GM19193 (cell line): Measurements from ENCODE around the gene DNAJA4.

ENCODE experiments used
- POLR2A ChIP-seq: IDR thresholded peaks from 4 replicates; pipeline ENCODE4 v1.6.1; 2011; ENCODE audit not compliant: insufficient read depth, insufficient read length; ENCODE audit errors: extremely low read depth

The DNAJA4 gene

DNA sequence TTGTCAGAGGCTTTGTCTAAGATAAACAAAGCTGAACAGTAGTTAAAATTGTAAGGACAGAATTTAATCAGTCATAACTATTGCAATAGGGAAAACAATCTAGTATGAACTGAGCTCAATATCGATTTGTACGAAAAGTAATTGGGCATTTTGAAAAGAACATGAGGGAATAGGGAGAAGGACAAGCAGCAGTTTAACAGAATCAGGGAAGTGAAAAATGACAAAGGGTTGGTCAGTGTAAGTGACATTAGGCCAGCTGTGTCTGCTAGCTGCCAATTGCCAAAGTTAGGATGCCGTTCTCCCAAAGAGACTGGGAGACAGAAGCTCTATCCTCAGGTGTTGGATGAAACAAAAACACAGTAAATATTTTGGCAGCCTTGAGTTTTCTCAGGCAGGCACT lies 3.3 kb upstream of the DNAJA4 start:
- TF ChIP-seq POLR2A = no peak

DNA sequence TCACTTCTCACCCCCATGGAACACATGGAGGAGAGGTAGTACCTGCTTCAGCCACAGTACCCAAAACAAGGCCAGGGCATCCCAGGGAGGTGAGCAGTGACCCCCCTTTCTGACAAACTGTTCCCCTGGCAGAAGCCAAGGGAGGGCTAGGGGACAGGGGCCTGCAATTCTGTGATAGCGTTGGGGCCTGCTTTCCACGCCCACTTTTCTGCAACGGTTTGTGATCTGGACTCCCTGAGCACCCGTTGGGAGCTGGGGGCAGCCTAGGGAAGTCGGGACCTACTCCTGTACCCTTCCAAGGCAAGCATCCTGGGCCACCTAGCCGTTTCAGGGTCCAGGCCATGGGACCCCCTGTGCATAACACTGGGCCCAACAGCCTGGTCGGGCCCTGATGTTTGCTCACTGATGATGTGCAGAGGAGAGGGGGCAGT lies 996 bp upstream of the DNAJA4 start:
- no peak for TF ChIP-seq POLR2A

DNA sequence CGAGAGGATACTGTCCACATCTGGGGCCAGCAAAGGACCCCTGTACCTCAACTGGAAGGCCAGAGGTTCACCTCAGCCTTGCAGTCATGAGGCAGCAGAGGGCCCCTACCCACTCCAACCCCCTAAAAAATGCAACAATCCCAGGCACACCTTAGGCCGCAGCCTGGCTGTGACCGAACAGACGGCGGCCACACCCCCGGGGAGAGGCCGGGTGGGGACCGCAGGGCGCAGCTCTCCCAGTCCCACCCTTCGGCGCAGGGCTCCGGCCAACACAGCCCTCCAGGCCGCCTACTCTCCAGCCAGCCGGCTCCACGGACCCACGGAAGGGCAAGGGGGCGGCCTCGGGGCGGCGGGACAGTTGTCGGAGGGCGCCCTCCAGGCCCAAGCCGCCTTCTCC lies 457 bp upstream of the DNAJA4 start:
- TF ChIP-seq POLR2A = no peak

DNA sequence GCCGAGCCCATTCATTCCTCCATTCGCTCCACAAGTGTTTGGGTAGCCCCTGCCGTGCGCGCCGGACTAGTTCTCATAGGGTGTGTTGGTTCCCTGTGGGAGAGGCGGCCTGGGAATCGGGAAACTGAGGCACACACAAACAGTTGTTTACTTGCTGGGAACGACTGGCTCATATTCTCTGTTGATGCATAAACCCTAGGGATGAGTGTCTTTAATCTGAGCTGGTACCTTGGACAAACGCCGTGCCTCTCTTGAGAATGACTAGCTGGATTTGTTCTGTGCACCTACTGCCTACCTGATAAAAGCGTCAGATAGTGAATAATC lies 737 bp downstream of the DNAJA4 start:
- TF ChIP-seq POLR2A = no peak

DNA sequence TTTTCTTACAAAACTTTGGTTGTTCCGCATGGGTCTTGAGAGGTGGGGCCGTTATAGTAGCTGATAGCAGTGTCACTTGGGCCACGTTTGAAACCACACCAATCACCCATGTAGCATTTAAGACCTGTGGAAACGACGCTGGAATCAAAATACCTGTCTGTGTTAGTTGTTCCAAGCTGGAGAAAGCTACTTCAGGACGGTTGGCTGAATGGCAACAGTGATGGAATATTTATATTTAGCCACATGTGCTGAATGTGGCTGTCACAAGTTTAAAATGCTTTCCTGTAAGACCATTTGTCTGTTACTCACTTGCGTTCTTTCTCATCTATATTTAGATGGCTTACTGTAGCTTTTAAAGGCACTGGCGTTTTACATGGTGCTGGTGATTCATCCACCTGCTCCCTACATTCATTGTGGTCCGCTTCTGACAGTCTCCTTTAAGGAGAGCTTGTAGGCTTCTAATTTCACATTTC lies 1.4 kb downstream of the DNAJA4 start:
- no peak for TF ChIP-seq POLR2A

DNA sequence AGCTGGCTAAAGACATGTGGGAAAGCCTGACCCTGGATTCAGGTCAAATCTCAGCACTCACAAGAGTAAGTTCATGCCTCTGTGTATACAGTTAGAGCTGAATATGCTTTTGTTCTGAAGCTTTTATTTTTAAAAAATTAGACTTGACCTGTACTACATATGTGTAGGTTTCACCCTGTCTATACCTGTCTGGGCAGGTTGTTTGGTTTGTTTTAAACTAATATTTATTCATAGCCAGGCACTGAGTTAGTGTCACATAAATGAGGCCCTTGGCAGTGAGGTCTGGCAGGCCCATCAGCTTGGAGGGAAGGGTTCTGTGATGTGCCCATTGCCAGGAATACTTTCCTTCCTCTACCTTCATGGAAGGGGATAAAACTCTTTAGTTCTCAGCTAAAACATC lies 1.9 kb downstream of the DNAJA4 start:
- TF ChIP-seq POLR2A = no peak

DNA sequence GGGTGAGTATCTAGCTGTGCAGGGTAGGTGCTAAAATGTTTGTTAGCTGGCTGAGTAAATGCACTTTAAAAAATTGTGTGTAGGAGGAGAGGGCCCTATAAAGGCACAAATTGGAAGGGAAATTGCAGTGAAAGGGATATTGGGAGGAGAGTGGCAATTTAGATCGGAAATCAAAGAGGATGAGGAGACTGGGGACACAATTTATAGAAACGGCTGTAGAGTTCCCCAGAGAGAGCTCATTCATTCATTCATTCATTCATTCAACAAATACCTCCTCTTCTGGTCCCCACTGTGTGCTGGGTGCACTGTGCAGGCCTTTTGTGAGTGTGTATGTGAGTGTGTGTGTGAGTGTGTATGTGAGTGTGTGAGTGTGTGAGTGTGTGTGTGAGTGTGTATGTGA lies 2.4 kb downstream of the DNAJA4 start:
- TF ChIP-seq POLR2A = no peak

DNA sequence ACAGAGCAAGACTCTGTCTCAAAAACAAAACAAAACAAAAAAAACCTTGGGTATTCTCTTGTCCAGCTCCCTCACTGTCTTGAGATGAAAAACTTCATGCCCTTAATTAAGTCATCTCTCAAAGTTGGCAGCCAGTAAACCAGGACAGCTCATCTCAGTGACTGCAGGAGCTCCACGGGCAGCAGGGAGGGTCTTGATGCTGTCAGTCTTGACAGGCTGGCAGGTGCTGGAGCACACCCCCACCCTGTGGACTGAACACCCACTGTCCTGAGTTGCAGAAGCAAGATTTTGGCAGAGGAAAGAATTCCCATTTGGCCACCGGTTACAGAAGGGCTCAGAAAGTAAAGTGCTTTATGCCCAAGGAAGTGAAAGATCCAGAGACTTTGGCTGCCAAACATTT lies 8.0 kb downstream of the DNAJA4 start:
- TF ChIP-seq POLR2A = no peak

DNA sequence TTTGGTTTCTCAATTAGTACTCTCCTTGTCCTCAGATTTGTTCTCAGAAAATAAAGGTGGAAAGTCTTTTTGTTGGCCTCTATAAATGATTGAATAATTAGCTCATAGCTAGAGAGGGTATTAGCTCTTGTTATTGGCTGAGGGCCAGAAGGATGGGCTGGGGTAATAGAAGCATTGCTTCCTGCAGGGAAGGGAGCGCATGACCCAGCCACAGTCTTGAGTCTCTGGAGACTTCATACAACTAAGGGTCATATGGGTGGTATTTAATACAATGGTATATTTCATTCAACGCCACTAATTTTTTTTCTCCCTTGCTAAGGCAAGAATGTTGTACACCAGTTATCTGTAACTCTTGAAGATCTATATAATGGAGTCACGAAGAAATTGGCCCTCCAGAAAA lies 8.4 kb downstream of the DNAJA4 start:
- no peak for TF ChIP-seq POLR2A

DNA sequence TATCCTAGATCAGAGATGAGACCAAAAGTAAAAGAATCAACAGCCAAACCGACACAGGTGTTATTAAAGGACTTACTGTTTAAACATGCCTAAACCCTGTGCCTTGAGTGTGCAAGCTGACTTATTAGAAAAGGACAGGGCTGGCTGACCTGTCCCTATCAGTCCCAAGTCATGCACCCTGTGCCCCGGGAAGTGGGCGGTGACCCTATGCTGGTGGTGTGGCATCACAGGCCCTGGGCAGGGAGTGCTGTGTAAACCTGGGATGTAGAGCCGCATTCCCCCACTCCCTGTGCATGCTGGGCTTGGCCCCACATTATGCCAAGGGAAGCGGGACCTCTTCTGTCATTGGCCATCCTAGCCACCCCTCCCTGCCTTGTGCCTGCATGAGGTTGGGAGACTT lies 10.6 kb downstream of the DNAJA4 start:
- no peak for TF ChIP-seq POLR2A

DNA sequence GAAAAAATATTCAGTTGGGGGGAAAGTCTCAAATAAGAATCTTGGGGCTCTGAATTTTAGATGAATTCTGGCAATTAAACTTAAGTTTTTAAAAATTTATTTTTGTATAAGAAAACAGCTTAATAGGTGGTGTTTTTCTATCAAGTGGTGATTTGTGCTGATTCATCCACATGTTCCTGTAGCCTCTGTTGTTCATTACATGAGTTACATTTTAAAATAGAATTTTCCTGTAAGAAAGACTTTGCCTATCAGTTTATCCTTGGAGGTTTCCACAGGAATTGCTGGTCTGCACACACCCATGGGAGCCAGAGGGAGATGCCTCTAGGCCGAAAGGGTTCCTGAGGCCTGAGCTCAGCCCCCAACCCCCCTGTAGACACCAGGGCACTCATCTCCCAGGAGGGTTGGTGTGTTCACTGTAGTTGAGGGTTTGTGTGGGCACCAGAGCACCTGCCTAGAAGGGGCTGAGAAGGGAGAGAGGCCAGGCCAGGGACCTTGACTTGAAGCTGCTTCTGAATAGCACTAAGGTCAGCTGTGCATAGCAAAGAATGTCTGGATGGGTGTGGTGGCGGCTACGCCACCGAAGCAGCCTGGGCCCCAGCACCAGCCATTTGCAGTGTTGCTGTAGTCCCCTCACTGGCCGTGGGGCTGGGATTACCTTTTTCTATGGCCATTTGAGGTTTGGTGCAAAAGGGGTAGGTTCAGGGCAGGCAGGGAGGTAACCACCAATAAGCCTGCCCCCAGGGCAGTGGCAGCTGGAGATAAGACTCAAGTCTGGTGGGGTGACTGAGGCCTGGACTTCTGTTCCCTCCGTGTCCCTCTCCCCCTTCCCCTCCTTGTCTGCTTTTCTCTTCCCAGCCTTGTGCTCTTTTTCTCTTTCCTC lies 11.9 kb downstream of the DNAJA4 start:
- no peak for TF ChIP-seq POLR2A

DNA sequence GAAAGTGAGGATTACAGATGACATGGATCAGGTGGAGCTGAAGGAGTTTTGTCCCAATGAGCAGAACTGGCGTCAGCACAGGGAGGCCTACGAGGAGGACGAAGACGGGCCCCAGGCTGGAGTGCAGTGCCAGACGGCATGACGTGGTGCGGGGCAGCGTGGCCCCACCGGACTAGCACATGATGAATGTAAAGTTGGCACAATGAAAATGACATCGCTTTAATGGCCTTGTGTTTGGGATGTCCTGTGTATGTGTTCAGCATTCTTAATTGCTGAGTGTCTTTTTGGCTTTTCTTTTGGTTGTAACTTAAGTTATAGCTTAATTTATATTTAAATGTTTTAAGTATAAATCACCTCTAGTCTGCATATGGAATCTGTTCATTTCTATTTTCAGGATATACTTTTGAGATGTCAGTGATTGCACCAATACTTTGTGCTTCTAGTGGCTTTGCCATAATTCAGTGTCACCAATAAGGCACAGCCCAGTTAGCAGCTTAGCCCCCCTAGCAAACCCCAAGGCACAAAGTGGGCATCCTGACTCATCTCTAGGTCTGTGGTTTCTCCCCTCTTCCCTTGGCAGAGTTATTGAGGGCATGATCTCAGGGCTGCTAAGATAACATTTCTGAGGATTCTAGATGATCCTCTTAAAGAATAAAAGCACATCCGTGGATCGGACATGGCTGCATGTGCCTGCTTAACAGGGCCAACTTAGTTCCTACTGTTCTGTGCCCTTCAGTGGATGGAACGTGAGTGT lies 16.1 kb downstream of the DNAJA4 start:
- no peak for TF ChIP-seq POLR2A

DNA sequence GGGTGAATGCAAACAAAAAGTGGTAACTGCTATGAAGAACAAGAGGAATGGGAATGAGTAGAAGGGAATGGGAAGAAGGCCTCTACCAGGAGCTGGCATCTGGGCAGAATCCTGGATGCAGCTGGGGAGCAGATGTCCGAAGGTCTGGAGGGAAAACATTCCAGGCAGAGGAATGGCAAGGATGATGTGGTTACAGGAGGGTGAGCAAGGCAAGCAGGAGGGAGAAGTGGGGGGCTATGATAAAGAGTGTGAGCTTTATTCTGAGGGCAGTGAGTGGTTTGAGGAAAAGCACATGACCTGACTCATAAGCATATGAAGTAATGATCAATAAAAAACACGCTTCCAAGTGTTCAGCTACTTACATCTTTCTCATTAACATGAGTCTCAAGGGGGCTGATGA lies 18.0 kb downstream of the DNAJA4 start:
- no peak for TF ChIP-seq POLR2A

DNA sequence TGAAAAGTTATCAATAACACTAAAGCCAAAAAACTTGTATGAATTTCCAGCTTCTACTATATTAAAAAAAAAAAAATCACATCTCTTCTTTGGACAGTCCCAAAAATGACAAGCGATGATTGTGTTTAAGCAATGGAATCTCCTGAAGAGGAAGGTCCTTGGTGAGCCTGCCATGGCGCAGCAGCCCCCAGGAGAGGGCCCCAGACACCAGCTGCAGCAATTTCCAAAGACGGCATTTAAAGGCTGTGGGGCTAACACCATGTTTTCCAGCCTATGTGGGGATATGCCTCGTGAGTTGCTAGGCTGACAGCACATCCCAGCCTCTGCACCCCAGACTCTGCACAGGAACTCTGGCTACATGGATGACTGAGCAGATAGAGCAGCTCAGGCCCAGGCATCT lies 20.4 kb downstream of the DNAJA4 start:
- TF ChIP-seq POLR2A = no peak

DNA sequence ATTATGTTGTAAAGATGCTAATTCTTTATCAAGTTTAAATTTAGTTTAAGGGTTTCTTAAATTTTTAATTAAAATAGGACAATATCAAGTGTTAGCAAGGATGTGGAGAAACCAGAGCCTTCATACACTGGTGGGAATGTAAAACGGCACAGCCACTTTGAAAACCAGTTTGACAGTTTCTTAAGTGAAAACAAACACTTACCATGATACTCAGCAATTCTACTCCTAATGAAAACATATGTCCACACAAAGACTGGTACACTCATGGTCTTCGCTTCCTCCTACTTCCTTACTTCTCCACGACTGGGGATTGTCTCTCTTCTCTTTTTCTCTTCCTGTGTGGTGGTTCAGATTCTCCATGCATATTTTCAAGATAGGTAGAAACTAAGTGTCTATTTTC lies 25.9 kb downstream of the DNAJA4 start:
- no peak for TF ChIP-seq POLR2A

DNA sequence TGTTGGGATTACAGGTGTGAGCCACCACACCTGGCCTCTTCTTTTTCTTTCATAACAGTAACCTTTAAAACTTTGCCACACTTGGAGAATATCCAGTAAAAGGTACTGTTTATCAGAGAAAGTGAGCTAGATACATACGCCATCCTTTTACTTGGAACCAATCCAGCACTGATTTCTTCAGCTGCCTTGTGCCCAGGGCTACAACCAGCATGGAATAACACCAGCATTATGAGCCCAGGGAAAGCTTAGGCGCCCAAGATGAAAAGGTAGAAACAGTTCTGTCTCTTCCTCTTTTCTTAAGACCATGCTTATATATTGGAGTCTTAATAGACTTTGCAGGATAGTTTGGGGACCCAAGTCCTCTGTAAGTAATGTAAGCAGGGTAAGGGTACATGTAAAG lies 26.7 kb downstream of the DNAJA4 start:
- no peak for TF ChIP-seq POLR2A

DNA sequence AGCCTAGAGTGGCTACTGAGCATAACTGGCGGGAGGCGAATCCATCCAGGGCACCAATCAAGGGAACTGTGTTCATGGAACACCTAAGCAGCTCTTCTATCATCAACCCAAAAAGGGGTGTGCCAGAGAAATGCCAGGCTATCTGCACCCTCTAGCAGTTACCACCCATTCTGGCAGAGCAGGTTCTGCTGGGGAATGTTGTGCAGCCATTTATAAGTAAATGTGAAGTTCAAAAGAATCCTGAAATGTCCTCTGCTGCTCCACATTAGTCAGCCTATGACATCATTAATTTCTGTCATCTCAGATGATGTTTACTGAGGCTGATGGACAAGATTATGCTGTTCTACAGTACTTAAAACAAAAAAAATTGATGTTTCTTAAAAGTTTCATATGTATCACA lies 27.3 kb downstream of the DNAJA4 start:
- no peak for TF ChIP-seq POLR2A

DNA sequence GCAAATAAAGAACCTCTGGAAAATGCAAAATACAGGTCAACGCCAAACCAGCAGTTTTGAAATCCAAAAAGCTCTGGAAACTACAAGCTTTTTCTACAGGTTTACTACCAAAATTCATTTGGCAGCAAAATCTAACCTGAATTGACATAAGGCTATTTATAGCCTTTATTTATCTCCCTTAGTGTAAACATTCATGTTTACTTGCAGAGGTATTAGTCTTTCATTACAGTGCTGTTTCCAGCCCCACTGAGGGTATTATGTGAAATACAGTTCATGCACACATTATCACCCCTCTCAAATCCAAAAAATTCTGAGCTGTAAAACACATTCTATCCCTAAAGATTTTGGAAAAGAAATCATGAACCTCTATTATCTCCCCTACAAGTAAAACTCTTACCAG lies 27.9 kb downstream of the DNAJA4 start:
- no peak for TF ChIP-seq POLR2A
